Measurements from ENCODE around the gene ECD. TPM values are rescaled to one million over a fixed set of nuclear protein-coding genes. Genes with fewer than 3 reads are reported as not detected.
A peak's percentile ranks its signal among the peaks of the same experiment; 100 is the strongest.

The ECD gene
- total RNA-seq, 1 donor from 2014 or later = 44.0 TPM

DNA sequence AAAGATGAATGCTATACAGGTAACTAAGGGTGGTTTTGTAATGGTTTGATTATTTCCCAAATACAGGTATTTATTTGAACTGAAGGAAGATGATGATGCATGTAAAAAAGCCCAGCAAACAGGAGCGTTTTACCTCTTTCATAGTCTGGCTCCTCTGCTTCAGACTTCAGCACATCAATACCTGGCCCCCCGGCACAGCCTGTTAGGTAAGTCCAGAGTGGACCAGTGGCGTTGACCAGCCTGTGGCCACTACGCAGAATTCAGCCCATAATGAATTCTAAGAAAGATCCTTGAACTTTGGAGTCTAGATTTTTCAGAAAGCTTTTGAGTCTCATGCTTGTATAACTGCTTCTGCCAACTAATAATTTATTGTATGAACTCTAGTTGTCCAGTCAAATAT, 47.9 kb downstream of the ECD start:
- H3K27me3 Mint-ChIP-seq (ENCODE audit: insufficient read depth, low read depth) = no peaks in the 10 kb centered on the region
- Histone ChIP-seq H3K9ac (no peak overlapping the region), H2AFZ (replicated peaks) (no peak overlapping the region), H4K20me1 (ENCODE audit: low read depth) (no peaks in the 10 kb centered on the region), H3K9me3 (ENCODE audit: low read depth) (no peaks in the 10 kb centered on the region), H3K27me3 (no peaks in the 10 kb centered on the region), H3K4me3 (no peak overlapping the region), H3K4me1 (no peaks in the 10 kb centered on the region), H3K36me3 (no peaks in the 10 kb centered on the region), H3K4me2 (no peak overlapping the region), H3K79me2 (ENCODE audit: low read depth) (no peaks in the 10 kb centered on the region), H3K27ac (no peak overlapping the region), H3F3A (ENCODE audit: low read depth) (peaks cover 3% of the 10 kb centered on the region)
- no peak for TF ChIP-seq CTCF (IDR thresholded peaks at IDR 0.05)
- TF ChIP-seq EZH2phosphoT487 (IDR thresholded peaks at IDR 0.05) = no peak
- no peak for TF ChIP-seq EZH2 (IDR thresholded peaks at IDR 0.05)
- H3K4me3 Mint-ChIP-seq = no peak overlapping the region
- no peaks in the 10 kb centered on the region for H3K36me3 Mint-ChIP-seq
- DNase-seq (ENCODE audit: low spot score) = no peak
- peaks cover 6% of the 10 kb centered on the region for H3K4me1 Mint-ChIP-seq
- no peaks in the 10 kb centered on the region for H3K9me3 Mint-ChIP-seq
- no peak overlapping the region for H3K27ac Mint-ChIP-seq

DNA sequence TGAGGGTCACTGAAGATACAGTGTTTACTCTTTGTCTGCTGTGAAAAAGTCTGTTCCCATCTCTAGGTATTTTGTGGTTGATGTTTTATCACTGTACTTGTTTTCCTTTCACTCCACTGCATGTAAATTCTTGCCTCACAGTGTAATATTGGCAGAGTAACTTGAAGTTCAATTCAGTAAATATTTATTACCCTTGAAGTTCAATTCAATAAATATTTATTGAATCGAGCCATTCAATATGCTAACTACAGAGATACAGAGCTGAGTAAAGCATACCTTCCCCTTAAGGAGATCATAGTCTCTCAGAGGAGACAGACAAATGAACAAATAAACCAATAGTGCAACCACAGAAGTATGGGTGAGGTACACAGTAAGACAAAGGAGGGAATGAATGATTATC, 48.4 kb downstream of the ECD start:
- no peak overlapping the region for H3K4me3 ChIP-seq
- H3K27ac ChIP-seq = no peak overlapping the region
- H3K79me2 ChIP-seq (ENCODE audit: low read depth) = no peaks in the 10 kb centered on the region
- H3K4me3 Mint-ChIP-seq = no peak overlapping the region
- H3K27ac Mint-ChIP-seq = no peak overlapping the region
- H3K9ac ChIP-seq = no peak overlapping the region
- no peak overlapping the region for H2AFZ ChIP-seq (replicated peaks)
- H3K4me1 ChIP-seq = no peaks in the 10 kb centered on the region
- peaks cover 3% of the 10 kb centered on the region for H3F3A ChIP-seq (ENCODE audit: low read depth)
- H3K9me3 ChIP-seq (ENCODE audit: low read depth) = no peaks in the 10 kb centered on the region
- TF ChIP-seq EZH2 (IDR thresholded peaks at IDR 0.05) (no peak), CTCF (IDR thresholded peaks at IDR 0.05) (no peak), EZH2phosphoT487 (IDR thresholded peaks at IDR 0.05) (no peak)
- H4K20me1 ChIP-seq (ENCODE audit: low read depth) = no peaks in the 10 kb centered on the region
- DNase-seq (ENCODE audit: low spot score) = no peak
- no peaks in the 10 kb centered on the region for H3K27me3 ChIP-seq
- H3K9me3 Mint-ChIP-seq = no peaks in the 10 kb centered on the region
- H3K36me3 Mint-ChIP-seq = no peaks in the 10 kb centered on the region
- no peak overlapping the region for H3K4me2 ChIP-seq
- H3K36me3 ChIP-seq = no peaks in the 10 kb centered on the region
- no peaks in the 10 kb centered on the region for H3K27me3 Mint-ChIP-seq (ENCODE audit: insufficient read depth, low read depth)
- H3K4me1 Mint-ChIP-seq = peaks cover 6% of the 10 kb centered on the region

DNA sequence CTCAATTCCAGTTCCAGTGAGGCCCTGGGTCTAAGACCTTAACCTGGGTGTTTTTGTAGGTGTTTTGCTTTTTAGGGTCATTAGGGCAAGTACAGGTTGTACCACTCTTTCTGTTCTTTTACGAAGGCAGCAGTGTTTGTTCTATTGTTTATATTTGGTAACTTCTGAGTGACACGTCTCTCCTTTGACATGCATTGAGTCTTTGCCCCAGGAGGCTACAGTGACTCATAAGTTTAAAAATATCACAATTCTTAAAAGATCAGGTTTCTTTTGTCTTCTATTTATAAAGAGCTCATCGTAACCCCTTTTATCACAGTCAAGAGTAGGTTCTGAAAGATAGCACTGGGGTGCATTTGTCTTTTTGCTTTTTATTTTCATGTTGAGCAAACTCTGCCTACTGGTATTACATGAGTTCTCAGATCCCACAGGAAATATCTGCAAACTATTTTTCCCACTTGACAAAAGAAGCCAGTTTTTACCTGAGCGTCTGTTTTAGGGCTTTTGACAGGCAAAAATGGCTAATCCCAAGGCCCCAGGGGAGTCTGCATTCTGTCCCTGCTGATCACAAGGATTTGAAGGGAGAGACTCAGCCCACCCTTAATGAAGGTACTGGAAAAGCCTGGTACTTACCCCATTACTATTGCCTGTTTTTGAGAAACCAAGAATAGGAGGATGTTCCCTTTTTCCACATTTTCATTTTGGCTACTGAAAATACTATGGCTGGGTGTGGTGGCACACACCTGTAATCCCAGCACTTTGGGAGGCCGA, 49.6 kb downstream of the ECD start:
- Histone ChIP-seq H3K4me3 (no peak overlapping the region), H3K79me2 (ENCODE audit: low read depth) (no peaks in the 10 kb centered on the region), H3K9me3 (ENCODE audit: low read depth) (no peaks in the 10 kb centered on the region), H3K4me1 (no peaks in the 10 kb centered on the region), H3K9ac (no peak overlapping the region), H3K27ac (no peak overlapping the region), H3F3A (ENCODE audit: low read depth) (peaks cover 7% of the 10 kb centered on the region), H2AFZ (replicated peaks) (no peak overlapping the region), H4K20me1 (ENCODE audit: low read depth) (no peaks in the 10 kb centered on the region), H3K27me3 (no peaks in the 10 kb centered on the region), H3K4me2 (no peak overlapping the region), H3K36me3 (no peaks in the 10 kb centered on the region)
- Mint-ChIP-seq H3K27me3 (ENCODE audit: insufficient read depth, low read depth) (no peaks in the 10 kb centered on the region), H3K4me3 (no peak overlapping the region), H3K4me1 (peaks cover 6% of the 10 kb centered on the region), H3K27ac (peak overlapping the region; percentile 83), H3K36me3 (no peaks in the 10 kb centered on the region), H3K9me3 (no peaks in the 10 kb centered on the region)
- TF ChIP-seq CTCF (IDR thresholded peaks at IDR 0.05) = no peak
- no peak for TF ChIP-seq EZH2 (IDR thresholded peaks at IDR 0.05)
- TF ChIP-seq EZH2phosphoT487 (IDR thresholded peaks at IDR 0.05) = no peak
- no peak for DNase-seq (ENCODE audit: low spot score)

Data from neural progenitor cell (in vitro differentiated cells).